ENCODE data around the gene COL6A3.

DNA sequence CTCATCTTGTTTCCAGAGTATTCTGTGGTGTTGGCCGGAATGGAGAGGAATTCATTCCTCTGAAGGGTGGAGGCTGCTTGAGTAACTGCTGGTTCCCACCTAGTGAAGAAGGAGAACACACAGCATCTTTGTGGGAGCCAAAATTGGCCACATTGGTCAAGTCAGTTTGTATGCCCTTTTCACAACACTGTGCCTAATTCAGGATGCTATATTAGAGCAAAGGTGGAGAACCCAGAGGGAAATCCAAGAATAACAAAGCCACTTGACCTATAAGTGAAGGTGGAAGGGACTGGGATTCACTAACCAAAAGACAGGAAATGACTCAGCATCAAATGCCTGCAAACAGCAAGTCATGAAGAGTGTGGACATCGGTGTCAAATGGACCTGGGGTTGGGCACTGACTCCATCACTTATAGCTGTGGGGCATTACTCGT, 45.8 kb upstream of the COL6A3 start:
- TF ChIP-seq, protein P1, sequence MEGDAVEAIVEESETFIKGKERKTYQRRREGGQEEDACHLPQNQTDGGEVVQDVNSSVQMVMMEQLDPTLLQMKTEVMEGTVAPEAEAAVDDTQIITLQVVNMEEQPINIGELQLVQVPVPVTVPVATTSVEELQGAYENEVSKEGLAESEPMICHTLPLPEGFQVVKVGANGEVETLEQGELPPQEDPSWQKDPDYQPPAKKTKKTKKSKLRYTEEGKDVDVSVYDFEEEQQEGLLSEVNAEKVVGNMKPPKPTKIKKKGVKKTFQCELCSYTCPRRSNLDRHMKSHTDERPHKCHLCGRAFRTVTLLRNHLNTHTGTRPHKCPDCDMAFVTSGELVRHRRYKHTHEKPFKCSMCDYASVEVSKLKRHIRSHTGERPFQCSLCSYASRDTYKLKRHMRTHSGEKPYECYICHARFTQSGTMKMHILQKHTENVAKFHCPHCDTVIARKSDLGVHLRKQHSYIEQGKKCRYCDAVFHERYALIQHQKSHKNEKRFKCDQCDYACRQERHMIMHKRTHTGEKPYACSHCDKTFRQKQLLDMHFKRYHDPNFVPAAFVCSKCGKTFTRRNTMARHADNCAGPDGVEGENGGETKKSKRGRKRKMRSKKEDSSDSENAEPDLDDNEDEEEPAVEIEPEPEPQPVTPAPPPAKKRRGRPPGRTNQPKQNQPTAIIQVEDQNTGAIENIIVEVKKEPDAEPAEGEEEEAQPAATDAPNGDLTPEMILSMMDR (conservative IDR thresholded peaks at IDR 0.05), result no peak
- no peak for TF ChIP-seq EZH2 (IDR thresholded peaks at IDR 0.05; ENCODE audit: low read depth)

Measured in PC-9 (cell line).